Measurements from ENCODE around the gene FAM222B. TPM values are rescaled to one million over a fixed set of nuclear protein-coding genes. Genes with fewer than 3 reads are reported as not detected.
A peak's percentile ranks its signal among the peaks of the same experiment; 100 is the strongest.
"Not testable (repeated sequence)": the region's sequence is repeated elsewhere in the genome, so short reads cannot be mapped to it uniquely, and the experiment has no call there.

FAM222B gene
- total and polyA plus RNA-seq, 9 donors, result 3.4 to 14.3 (median 12.7) TPM

GRCh38 chr17:28741358-28742349 lies 100.9 kb downstream of the FAM222B start:
- no peak overlapping the region for H3K4me3 ChIP-seq (ENCODE audit: low read length)
- peaks cover 31% of the 10 kb centered on the region for H3K4me1 ChIP-seq (ENCODE audit: control insufficient read depth, insufficient read depth, low read length)
- 62% methylated on average over 13 of the region's 19 CpGs for WGBS (ENCODE audit: insufficient coverage)
- peak; percentile 54 for DNase-seq
- peaks cover 16% of the 10 kb centered on the region for H3K36me3 ChIP-seq (ENCODE audit: control insufficient read depth, insufficient read depth, low read length)
- no peak overlapping the region for H3K27ac ChIP-seq (ENCODE audit: low read length)
- H3K27me3 ChIP-seq (ENCODE audit: control insufficient read depth, insufficient read depth, low read length), result no peaks in the 10 kb centered on the region
- H3K9me3 ChIP-seq (replicated peaks; ENCODE audit: control insufficient read depth, low read depth, low read length), result no peaks in the 10 kb centered on the region

GRCh38 chr17:28740406-28741357 lies 101.9 kb downstream of the FAM222B start:
- 85% methylated on average over 6 of the region's 10 CpGs for WGBS (ENCODE audit: insufficient coverage)
- H3K9me3 ChIP-seq (replicated peaks; ENCODE audit: control insufficient read depth, low read depth, low read length), result no peaks in the 10 kb centered on the region
- H3K27ac ChIP-seq (ENCODE audit: low read length), result no peak overlapping the region
- no peaks in the 10 kb centered on the region for H3K27me3 ChIP-seq (ENCODE audit: control insufficient read depth, insufficient read depth, low read length)
- no peak for DNase-seq
- no peak overlapping the region for H3K4me3 ChIP-seq (ENCODE audit: low read length)
- H3K36me3 ChIP-seq (ENCODE audit: control insufficient read depth, insufficient read depth, low read length), result peaks cover 10% of the 10 kb centered on the region
- peaks cover 22% of the 10 kb centered on the region for H3K4me1 ChIP-seq (ENCODE audit: control insufficient read depth, insufficient read depth, low read length)

- Histone ChIP-seq H3K27ac (ENCODE audit: low read length) (no peak overlapping the region), H3K36me3 (ENCODE audit: control insufficient read depth, insufficient read depth, low read length) (peaks cover 10% of the 10 kb centered on the region), H3K27me3 (ENCODE audit: control insufficient read depth, insufficient read depth, low read length) (no peaks in the 10 kb centered on the region), H3K4me3 (ENCODE audit: low read length) (no peak overlapping the region), H3K4me1 (ENCODE audit: control insufficient read depth, insufficient read depth, low read length) (peaks cover 13% of the 10 kb centered on the region), H3K9me3 (replicated peaks; ENCODE audit: control insufficient read depth, low read depth, low read length) (no peaks in the 10 kb centered on the region)
- 85% methylated on average over 6 of the region's 10 CpGs for WGBS (ENCODE audit: insufficient coverage)
- no peak for DNase-seq
Observed at GRCh38 chr17:28738680-28739384, 103.8 kb downstream of the FAM222B start.

- H3K9me3 ChIP-seq (replicated peaks; ENCODE audit: control insufficient read depth, low read depth, low read length), result no peaks in the 10 kb centered on the region
- no peak overlapping the region for H3K27ac ChIP-seq (ENCODE audit: low read length)
- peaks cover 7% of the 10 kb centered on the region for H3K4me1 ChIP-seq (ENCODE audit: control insufficient read depth, insufficient read depth, low read length)
- DNase-seq, result no peak
- peaks cover 10% of the 10 kb centered on the region for H3K36me3 ChIP-seq (ENCODE audit: control insufficient read depth, insufficient read depth, low read length)
- no peak overlapping the region for H3K4me3 ChIP-seq (ENCODE audit: low read length)
- WGBS (ENCODE audit: insufficient coverage), result 93% methylated on average over 15 of the region's 22 CpGs
- no peaks in the 10 kb centered on the region for H3K27me3 ChIP-seq (ENCODE audit: control insufficient read depth, insufficient read depth, low read length)
Observed at GRCh38 chr17:28737770-28738679, 104.6 kb downstream of the FAM222B start.

- WGBS (ENCODE audit: insufficient coverage), result 97% methylated on average over 9 of the region's 12 CpGs
- Histone ChIP-seq H3K27me3 (ENCODE audit: control insufficient read depth, insufficient read depth, low read length) (no peaks in the 10 kb centered on the region), H3K4me1 (ENCODE audit: control insufficient read depth, insufficient read depth, low read length) (peaks cover 3% of the 10 kb centered on the region), H3K9me3 (replicated peaks; ENCODE audit: control insufficient read depth, low read depth, low read length) (no peaks in the 10 kb centered on the region), H3K27ac (ENCODE audit: low read length) (no peak overlapping the region), H3K36me3 (ENCODE audit: control insufficient read depth, insufficient read depth, low read length) (peaks cover 10% of the 10 kb centered on the region), H3K4me3 (ENCODE audit: low read length) (no peak overlapping the region)
- no peak for DNase-seq
Observed at GRCh38 chr17:28737316-28737715, 105.3 kb downstream of the FAM222B start.

- H3K27ac ChIP-seq (ENCODE audit: low read length); DNase-seq; H3K27me3 ChIP-seq (ENCODE audit: control insufficient read depth, insufficient read depth, low read length); H3K4me1 ChIP-seq (ENCODE audit: control insufficient read depth, insufficient read depth, low read length); H3K36me3 ChIP-seq (ENCODE audit: control insufficient read depth, insufficient read depth, low read length); H3K9me3 ChIP-seq (replicated peaks; ENCODE audit: control insufficient read depth, low read depth, low read length); H3K4me3 ChIP-seq (ENCODE audit: low read length): not testable (repeated sequence)
- WGBS (ENCODE audit: insufficient coverage), result no CpG with 5 or more reads among the region's 8 CpGs
Observed at GRCh38 chr17:28735913-28736769, 106.4 kb downstream of the FAM222B start.

- no peak overlapping the region for H3K27ac ChIP-seq (ENCODE audit: low read length)
- DNase-seq, result no peak
- no peaks in the 10 kb centered on the region for H3K27me3 ChIP-seq (ENCODE audit: control insufficient read depth, insufficient read depth, low read length)
- no peaks in the 10 kb centered on the region for H3K4me1 ChIP-seq (ENCODE audit: control insufficient read depth, insufficient read depth, low read length)
- no peak overlapping the region for H3K4me3 ChIP-seq (ENCODE audit: low read length)
- H3K36me3 ChIP-seq (ENCODE audit: control insufficient read depth, insufficient read depth, low read length), result peaks cover 6% of the 10 kb centered on the region
- 33% methylated on average over 1 of the region's 5 CpGs for WGBS (ENCODE audit: insufficient coverage)
- H3K9me3 ChIP-seq (replicated peaks; ENCODE audit: control insufficient read depth, low read depth, low read length), result no peaks in the 10 kb centered on the region
Observed at GRCh38 chr17:28735242-28735722, 107.3 kb downstream of the FAM222B start.

GRCh38 chr17:28734712-28735241 lies 107.8 kb downstream of the FAM222B start:
- Histone ChIP-seq H3K27ac (ENCODE audit: low read length) (no peak overlapping the region), H3K4me3 (ENCODE audit: low read length) (no peak overlapping the region), H3K9me3 (replicated peaks; ENCODE audit: control insufficient read depth, low read depth, low read length) (no peaks in the 10 kb centered on the region), H3K4me1 (ENCODE audit: control insufficient read depth, insufficient read depth, low read length) (no peaks in the 10 kb centered on the region), H3K36me3 (ENCODE audit: control insufficient read depth, insufficient read depth, low read length) (peaks cover 6% of the 10 kb centered on the region), H3K27me3 (ENCODE audit: control insufficient read depth, insufficient read depth, low read length) (no peaks in the 10 kb centered on the region)
- 90% methylated on average over 8 of the region's 10 CpGs for WGBS (ENCODE audit: insufficient coverage)
- DNase-seq, result no peak

Measured in muscle of leg (tissue), 11 donors.